DND-41 (cell line): ENCODE data around the gene UPF3A.

ENCODE experiments used
- ATAC-seq: fragments of 200-7000 bp; cut with Tn5 transposase; 3 replicates; pipeline ENCODE4 v1.9.1; 2021; ENCODE audit warnings: low read depth; ENCODE audit not compliant: insufficient read depth
- DNase-seq: peaks from one replicate; pipeline ENCODE4 v3.0.0-alpha.2; 2020
- H2AFZ ChIP-seq: 2 replicates; pipeline ENCODE4 v1.6.0; 2012; ENCODE audit warnings: low read depth, low read length
- H3K27ac ChIP-seq: 2 replicates; pipeline ENCODE4 v1.5.1; 2012; ENCODE audit warnings: low read length, inconsistent platforms
- H3K27me3 ChIP-seq: fragments of 200-600 bp; sonication (generic); 2 replicates; pipeline ENCODE4 v1.6.0; 2012; ENCODE audit warnings: low read length, mild to moderate bottlenecking, inconsistent platforms; ENCODE audit not compliant: insufficient read depth, poor library complexity
- H3K36me3 ChIP-seq: 2 replicates; pipeline ENCODE4 v1.5.1; 2012; ENCODE audit warnings: low read length, inconsistent platforms; ENCODE audit not compliant: insufficient read depth
- H3K4me1 ChIP-seq: 2 replicates; pipeline ENCODE4 v1.5.1; 2012; ENCODE audit warnings: mild to moderate bottlenecking, low read length; ENCODE audit not compliant: insufficient read depth
- H3K4me2 ChIP-seq: 2 replicates; pipeline ENCODE4 v1.6.0; 2012; ENCODE audit warnings: mild to moderate bottlenecking, moderate library complexity, low read length, inconsistent platforms; ENCODE audit not compliant: insufficient read depth
- H3K4me3 ChIP-seq, 2 experiments: fragments of 200-600 bp in 1 of 2; shearing (Covaris generic) in 1 of 2; 2 replicates each; pipeline ENCODE4 v1.5.1; 2012 to 2016; ENCODE audit warnings: inconsistent platforms in 2 of 2, low read length in 2 of 2, mild to moderate bottlenecking in 2 of 2, low read depth in 1 of 2, moderate library complexity in 1 of 2
- H3K79me2 ChIP-seq: 2 replicates; pipeline ENCODE4 v1.6.0; 2012; ENCODE audit warnings: low read length, inconsistent platforms; ENCODE audit not compliant: insufficient read depth
- H3K9ac ChIP-seq: 2 replicates; pipeline ENCODE4 v1.6.0; 2012; ENCODE audit warnings: low read depth, mild to moderate bottlenecking, inconsistent platforms, low read length, moderate library complexity
- H3K9me3 ChIP-seq: 2 replicates; pipeline ENCODE4 v1.5.1; 2012; ENCODE audit warnings: low read length, moderate library complexity, mild to moderate bottlenecking, inconsistent platforms; ENCODE audit not compliant: insufficient read depth, severe bottlenecking
- H4K20me1 ChIP-seq: 2 replicates; pipeline ENCODE4 v1.6.0; 2012; ENCODE audit warnings: low read length; ENCODE audit not compliant: insufficient read depth
- CTCF ChIP-seq: IDR thresholded peaks from 2 replicates; pipeline ENCODE4 v1.5.1; 2012; ENCODE audit warnings: borderline replicate concordance, low read length, moderate library complexity, mild to moderate bottlenecking; ENCODE audit not compliant: poor library complexity, severe bottlenecking; ENCODE audit errors: extremely low read depth
- EZH2 ChIP-seq: IDR thresholded peaks from 3 replicates; pipeline ENCODE4 v1.6.1; 2012; ENCODE audit warnings: borderline replicate concordance, low read depth, mild to moderate bottlenecking, moderate library complexity, low read length, inconsistent platforms; ENCODE audit not compliant: severe bottlenecking

The UPF3A gene

GRCh38 chr13:114325729-114326128, 44.3 kb downstream of the UPF3A start:
- Histone ChIP-seq H3K36me3 (peaks cover 77% of the 10 kb centered on the region), H3K4me2 (0 out of 2 replicates have a peak overlapping the region, but pooled peaks have one; percentile 10), H3K9ac (0 out of 2 replicates have a peak overlapping the region, but pooled peaks have one; percentile 8), H3K27me3 (no peaks in the 10 kb centered on the region), H3K4me1 (peaks cover 7% of the 10 kb centered on the region; the same call in 1 of the 2 replicates), H4K20me1 (peaks cover 47% of the 10 kb centered on the region), H3K79me2 (peaks cover 56% of the 10 kb centered on the region), H3K4me3 (no peak overlapping the region), H3K9me3 (no peaks in the 10 kb centered on the region), H3K27ac (no peak overlapping the region), H2AFZ (no peak overlapping the region)
- no peak for ATAC-seq
- DNase-seq: no peak
- TF ChIP-seq EZH2 (no peak), CTCF (no peak)

- TF ChIP-seq EZH2: no peak
- no peak for TF ChIP-seq CTCF
- no peaks in the 10 kb centered on the region for H3K9me3 ChIP-seq
- H3K27me3 ChIP-seq: no peaks in the 10 kb centered on the region
- DNase-seq (no peak), ATAC-seq (no peak)
- H4K20me1 ChIP-seq: peaks cover 36% of the 10 kb centered on the region
- H3K4me3 ChIP-seq: no peak overlapping the region
- no peak overlapping the region for H2AFZ ChIP-seq
- H3K4me2 ChIP-seq: no peak overlapping the region
- peaks cover 36% of the 10 kb centered on the region for H3K79me2 ChIP-seq
- no peak overlapping the region for H3K27ac ChIP-seq
- H3K4me1 ChIP-seq: peaks cover 7% of the 10 kb centered on the region; the same call in 1 of the 2 replicates
- no peak overlapping the region for H3K9ac ChIP-seq
- peaks cover 54% of the 10 kb centered on the region for H3K36me3 ChIP-seq
Observed at GRCh38 chr13:114328034-114328433, 46.6 kb downstream of the UPF3A start.

GRCh38 chr13:114328595-114328994, 47.2 kb downstream of the UPF3A start:
- Histone ChIP-seq H3K36me3 (peaks cover 48% of the 10 kb centered on the region), H3K27me3 (no peaks in the 10 kb centered on the region), H3K27ac (no peak overlapping the region)

More at GRCh38 chr13:114328595-114328994, 47.2 kb downstream of the UPF3A start:
- no peaks in the 10 kb centered on the region for H3K9me3 ChIP-seq
- H3K79me2 ChIP-seq: peaks cover 31% of the 10 kb centered on the region
- H2AFZ ChIP-seq: no peak overlapping the region
- H4K20me1 ChIP-seq: peaks cover 36% of the 10 kb centered on the region
- DNase-seq (no peak), ATAC-seq (no peak)
- no peak overlapping the region for H3K4me2 ChIP-seq
- TF ChIP-seq CTCF (no peak), EZH2 (no peak)
- H3K4me3 ChIP-seq: no peak overlapping the region
- no peak overlapping the region for H3K9ac ChIP-seq
- peaks cover 7% of the 10 kb centered on the region; the same call in 1 of the 2 replicates for H3K4me1 ChIP-seq
